A549 (cell line): ENCODE measurements around the gene CRACR2B. TPM values are rescaled to one million over a fixed set of nuclear protein-coding genes. Genes with fewer than 3 reads are reported as not detected.

Experiments used
- ATAC-seq, 2 experiments: fragments of 200-7000 bp in 1 of 2; fragments of >200 bp in 1 of 2; cut with Nextera tagmentation in 1 of 2; cut with Tn5 transposase in 1 of 2; 3 replicates each; pipeline versions ENCODE4 v1.8.0 to v1.9.1; 2018 to 2020; ENCODE audit warnings: mild to moderate bottlenecking in 1 of 2, moderate library complexity in 1 of 2
- CTCF ChIA-PET: fragments of 300-600 bp; sonication (Branson Sonifier 250); formaldehyde crosslinking; extraction: SDS; loops from one replicate; lab custom pipeline; 2021; ENCODE audit warnings: antibody characterized with exemption, inconsistent platforms; lab: Yijun Ruan, JAX
- POLR2A ChIA-PET: fragments of 350-600 bp; formaldehyde crosslinking; extraction: SDS; loops from one replicate; lab custom pipeline; 2021; ENCODE audit warnings: antibody characterized with exemption, inconsistent platforms; lab: Yijun Ruan, JAX
- DNase-seq, 2 experiments: peaks; one replicate each; pipeline versions ENCODE4 v3.0.0 to v3.0.0-alpha.2; 2011 to 2016; ENCODE audit warnings: low read depth in 1 of 2, low spot score in 1 of 2
- FAIRE-seq: peaks from 2 replicates; lab custom pipeline; 2011; peaks lifted over from hg19 to GRCh38; lab: Jason Lieb, UNC
- H3K27ac ChIP-seq, 2 experiments: fragments of >200 bp; sonication (Bioruptor Twin); formaldehyde crosslinking; 3 replicates each; pipeline ENCODE4 v1.5.1; 2016 to 2017
- H3K4me1 ChIP-seq: fragments of >200 bp; sonication (Bioruptor Twin); formaldehyde crosslinking; 3 replicates; pipeline ENCODE4 v1.6.1; 2016
- H3K4me2 ChIP-seq: fragments of >200 bp; sonication (Bioruptor Twin); formaldehyde crosslinking; 3 replicates; pipeline ENCODE4 v1.6.1; 2016
- H3K4me3 ChIP-seq: fragments of >200 bp; sonication (Bioruptor Twin); formaldehyde crosslinking; 3 replicates; pipeline ENCODE4 v1.5.1; 2016
- H3K9me3 ChIP-seq: fragments of >200 bp; sonication (Bioruptor Twin); formaldehyde crosslinking; 3 replicates; pipeline ENCODE4 v1.6.1; 2016
- CBX8 ChIP-seq: fragments of 200-600 bp; sonication (generic); IDR thresholded peaks from 2 replicates; pipeline ENCODE4 v1.6.1; 2016
- CEBPB ChIP-seq, 2 experiments: fragments of >200 bp in 1 of 2; sonication (Bioruptor Twin) in 1 of 2; formaldehyde crosslinking in 1 of 2; IDR thresholded peaks; 2 replicates each; pipeline ENCODE4 v1.6.1; 2012 to 2016
- CHD2 ChIP-seq: fragments of 150-350 bp; IDR thresholded peaks from 2 replicates; pipeline ENCODE4 v1.6.1; 2014; ENCODE audit warnings: low read length; ENCODE audit not compliant: partially characterized antibody
- CTCF ChIP-seq: fragments of >200 bp; sonication (Bioruptor Twin); formaldehyde crosslinking; IDR thresholded peaks from 3 replicates; pipeline ENCODE4 v1.5.1; 2016
- EHF ChIP-seq: fragments of 250-450 bp; sonication (Bioruptor Pico); IDR thresholded peaks from 2 replicates; pipeline ENCODE4 v1.5.0; 2020; ENCODE audit warnings: mild to moderate bottlenecking
- EP300 ChIP-seq, 2 experiments: fragments of >200 bp; sonication (Bioruptor Twin); formaldehyde crosslinking; IDR thresholded peaks; 2 replicates in 1 of 2; 3 replicates in 1 of 2; pipeline ENCODE4 v1.6.1; 2016 to 2017
- ESRRA ChIP-seq: fragments of 150-350 bp; IDR thresholded peaks from 2 replicates; pipeline ENCODE4 v1.6.1; 2014; ENCODE audit warnings: mild to moderate bottlenecking, low read length, borderline replicate concordance
- FOSB ChIP-seq: fragments of 250-450 bp; sonication (Bioruptor Pico); IDR thresholded peaks from 2 replicates; pipeline ENCODE4 v1.5.0; 2020; ENCODE audit warnings: mild to moderate bottlenecking, moderate library complexity
- FOSL2 ChIP-seq, 2 experiments: fragments of 450-650 bp in 1 of 2; fragments of >200 bp in 1 of 2; sonication (Bioruptor Twin) in 1 of 2; formaldehyde crosslinking; IDR thresholded peaks; 2 replicates each; pipeline versions ENCODE4 v1.5.0 to v1.6.1; 2016 to 2020; ENCODE audit warnings: mild to moderate bottlenecking in 1 of 2, moderate library complexity in 1 of 2
- HDAC2 ChIP-seq: fragments of 200-600 bp; sonication (generic); IDR thresholded peaks from 2 replicates; pipeline ENCODE4 v1.6.1; 2016
- HMGXB4 ChIP-seq: fragments of 250-450 bp; sonication (Bioruptor Pico); IDR thresholded peaks from 2 replicates; pipeline ENCODE4 v1.5.0; 2021; ENCODE audit warnings: mild to moderate bottlenecking, moderate library complexity, borderline replicate concordance
- HOXA7 ChIP-seq: fragments of 250-450 bp; sonication (Bioruptor Pico); IDR thresholded peaks from 2 replicates; pipeline ENCODE4 v1.5.0; 2020; ENCODE audit warnings: mild to moderate bottlenecking, moderate library complexity
- HOXB13 ChIP-seq: fragments of 250-450 bp; sonication (Bioruptor Pico); IDR thresholded peaks from 2 replicates; pipeline ENCODE4 v1.5.0; 2020; ENCODE audit warnings: low read depth, mild to moderate bottlenecking, moderate library complexity
- JUN ChIP-seq, 2 experiments: fragments of >200 bp; sonication (Bioruptor Twin); formaldehyde crosslinking; IDR thresholded peaks; 2 replicates in 1 of 2; 3 replicates in 1 of 2; pipeline ENCODE4 v1.6.1; 2016 to 2017
- KDM1A ChIP-seq: fragments of 200-600 bp; sonication (generic); IDR thresholded peaks from 2 replicates; pipeline ENCODE4 v1.6.1; 2016; ENCODE audit warnings: low read depth, mild to moderate bottlenecking
- MAZ ChIP-seq: fragments of 150-350 bp; IDR thresholded peaks from 2 replicates; pipeline ENCODE4 v1.6.1; 2014; ENCODE audit warnings: antibody characterized with exemption, low read depth, low read length, borderline replicate concordance
- MYC ChIP-seq: IDR thresholded peaks from 2 replicates; pipeline ENCODE4 v1.6.1; 2012; ENCODE audit warnings: mild to moderate bottlenecking, inconsistent platforms, low read length, improper control_type of control experiment, borderline replicate concordance
- NPAS2 ChIP-seq: fragments of 250-450 bp; sonication (Bioruptor Pico); IDR thresholded peaks from 2 replicates; pipeline ENCODE4 v1.8.0; 2022; ENCODE audit warnings: mild to moderate bottlenecking, moderate library complexity, borderline replicate concordance
- POLR2A ChIP-seq: IDR thresholded peaks from 2 replicates; pipeline ENCODE4 v1.6.1; 2012; ENCODE audit warnings: mild to moderate bottlenecking, low read length
- POLR2AphosphoS2 ChIP-seq: conservative IDR thresholded peaks from 2 replicates; pipeline ENCODE4 v1.6.1; 2012; ENCODE audit warnings: low read length, improper control_type of control experiment, inconsistent platforms
- RAD21 ChIP-seq, 2 experiments: fragments of >200 bp in 1 of 2; sonication (Bioruptor Twin) in 1 of 2; formaldehyde crosslinking in 1 of 2; IDR thresholded peaks in 1 of 2; conservative IDR thresholded peaks in 1 of 2; 2 replicates in 1 of 2; 3 replicates in 1 of 2; pipeline ENCODE4 v1.6.1; 2012 to 2018; ENCODE audit warnings: inconsistent platforms in 1 of 2
- RARB ChIP-seq: fragments of 250-450 bp; sonication (Bioruptor Pico); IDR thresholded peaks from 2 replicates; pipeline ENCODE4 v1.8.0; 2021; ENCODE audit warnings: mild to moderate bottlenecking, moderate library complexity
- RCOR1 ChIP-seq: fragments of 150-350 bp; IDR thresholded peaks from 2 replicates; pipeline ENCODE4 v1.6.1; 2014; ENCODE audit warnings: antibody characterized with exemption, low read length, low read depth
- REST ChIP-seq: fragments of 200-600 bp; sonication (generic); IDR thresholded peaks from 2 replicates; pipeline ENCODE4 v1.6.1; 2016; ENCODE audit warnings: antibody characterized with exemption, mild to moderate bottlenecking, moderate library complexity
- SREBF2 ChIP-seq: fragments of 450-650 bp; IDR thresholded peaks from 2 replicates; pipeline ENCODE4 v1.6.1; 2014; ENCODE audit warnings: mild to moderate bottlenecking, moderate library complexity
- TFCP2L1 ChIP-seq: fragments of 250-450 bp; sonication (Bioruptor Pico); IDR thresholded peaks from 2 replicates; pipeline ENCODE4 v1.5.0; 2021; ENCODE audit warnings: mild to moderate bottlenecking
- TP53 ChIP-seq: fragments of 250-450 bp; sonication (Bioruptor Pico); IDR thresholded peaks from 2 replicates; pipeline ENCODE4 v1.5.0; 2021; ENCODE audit warnings: mild to moderate bottlenecking, moderate library complexity
- USF2 ChIP-seq: fragments of 450-650 bp; IDR thresholded peaks from 2 replicates; pipeline ENCODE4 v1.6.1; 2014; ENCODE audit warnings: antibody characterized with exemption
- ZC3H11A ChIP-seq: fragments of 450-650 bp; IDR thresholded peaks from 2 replicates; pipeline ENCODE4 v1.6.1; 2014; ENCODE audit warnings: antibody characterized with exemption, mild to moderate bottlenecking
- ZFP36 ChIP-seq: fragments of 450-650 bp; IDR thresholded peaks from 2 replicates; pipeline ENCODE4 v1.6.1; 2014; ENCODE audit warnings: borderline replicate concordance; ENCODE audit not compliant: partially characterized antibody
- ZSCAN20 ChIP-seq: fragments of 250-450 bp; sonication (Bioruptor Pico); IDR thresholded peaks from 2 replicates; pipeline ENCODE4 v1.8.0; 2022; ENCODE audit warnings: mild to moderate bottlenecking, moderate library complexity
- WGBS: methylation state at CpG from one replicate; pipeline ENCODE4 v1.1.6; 2017; ENCODE audit errors: missing lambda C conversion rate; 5-methylcytosine and 5-hydroxymethylcytosine counted together
- polyA plus RNA-seq, 4 experiments: library from polyadenylated mRNA; depleted of rRNA in 3 of 4; stranded (reverse); fragments of >200 nt; fragmentation: RNase III in 1 of 4; extraction: RNeasy Plus Mini Kit Qiagen cat#74134 plus additional on column Dnase treatment in 1 of 4; gene quantifications; 2 replicates in 3 of 4; 3 replicates in 1 of 4; pipeline ENCODE4 v1.2.3, GENCODE V29; 2011 to 2017

The CRACR2B gene
- polyA plus RNA-seq, 2 of the 4 experiments (the other 2 are of a cell fraction): 1.2 to 3.0 TPM

- Histone ChIP-seq H3K4me1 (peaks cover 63% of the 10 kb centered on the region), H3K9me3 (no peaks in the 10 kb centered on the region), H3K4me2 (peak overlapping the region; percentile 92), H3K4me3 (peak overlapping the region; percentile 100), H3K27ac (peak overlapping the region; percentile 99)
- FAIRE-seq (no peak), ATAC-seq (no peak), DNase-seq (no peak)
- 4% methylated on average over 21 of the region's 27 CpGs for WGBS
- CTCF ChIA-PET: interaction anchor here (1.1 kb wide), 1 partner anchor 20 kb away, joined by 3 read pairs; no protein-coding TSS in a partner anchor
- POLR2A ChIA-PET: interaction anchor here (3.9 kb wide), 1 partner anchor 9 kb away, joined by 47 read pairs; the partner anchor contains the start of gene CD151
- TF ChIP-seq RCOR1 (no peak), MYC (no peak), SREBF2 (no peak), HOXB13 (CRISPR knock-in tag) (no peak), EP300 (IDR thresholded peaks at IDR 0.05) (no peak), ZSCAN20 (CRISPR knock-in tag) (no peak), POLR2AphosphoS2 (peak; percentile 96; the same call in 1 of the 2 replicates), REST (no peak), RAD21 (conservative IDR thresholded peaks at IDR 0.05 in 1 of 2, IDR thresholded peaks at IDR 0.05 in 1 of 2) (no peak), HMGXB4 (no peak), FOSB (CRISPR knock-in tag) (0 out of 2 replicates have a peak, but pooled peaks have one; percentile 23), EHF (no peak), ESRRA (no peak), TP53 (CRISPR knock-in tag) (no peak), CTCF (no peak), JUN (IDR thresholded peaks at IDR 0.05) (no peak; a peak in 1 of 5 replicates), CEBPB (IDR thresholded peaks at IDR 0.05) (no peak), USF2 (no peak), ZFP36 (no peak), POLR2A (no peak), KDM1A (no peak), ZC3H11A (no peak), RARB (CRISPR knock-in tag) (peak; percentile 35; the same call in 1 of the 2 replicates), CHD2 (no peak), TFCP2L1 (CRISPR knock-in tag) (peak; percentile 91), HDAC2 (no peak), HOXA7 (peak; percentile 42; the same call in 1 of the 2 replicates), FOSL2 (IDR thresholded peaks at IDR 0.05) (no peak), FOSL2 (CRISPR knock-in tag; IDR thresholded peaks at IDR 0.05) (no peak), NPAS2 (CRISPR knock-in tag) (no peak), CBX8 (no peak), MAZ (no peak)
Observed at GRCh38 chr11:841981-842369, 14.3 kb downstream of the CRACR2B start.
